Hepatocyte (in vitro differentiated cells): ENCODE measurements around the gene TEX51. TPM values are rescaled to one million over a fixed set of nuclear protein-coding genes. Genes with fewer than 3 reads are reported as not detected.

Source experiments
- DNase-seq: peaks from one replicate; pipeline ENCODE4 v3.0.0-alpha.2; 2016; ENCODE audit warnings: low spot score
- H2AFZ ChIP-seq: fragments of 200-600 bp; sonication (generic); 2 replicates; pipeline ENCODE4 v1.6.0; 2016; ENCODE audit warnings: antibody characterized with exemption, mild to moderate bottlenecking
- H3K27ac ChIP-seq: fragments of 200-600 bp; sonication (generic); 2 replicates; pipeline ENCODE4 v1.5.1; 2016; ENCODE audit warnings: mild to moderate bottlenecking
- H3K27me3 ChIP-seq: fragments of 200-600 bp; sonication (generic); 2 replicates; pipeline ENCODE4 v1.6.1; 2016
- H3K36me3 ChIP-seq: fragments of 200-600 bp; sonication (generic); replicated peaks from 2 replicates; pipeline ENCODE4 v1.5.1; 2016; ENCODE audit warnings: low read depth; ENCODE audit not compliant: insufficient read depth
- H3K4me1 ChIP-seq: fragments of 200-600 bp; sonication (generic); 2 replicates; pipeline ENCODE4 v1.5.1; 2016; ENCODE audit warnings: mild to moderate bottlenecking, moderate library complexity; ENCODE audit not compliant: insufficient read depth
- H3K4me2 ChIP-seq: fragments of 200-600 bp; sonication (generic); 2 replicates; pipeline ENCODE4 v1.6.0; 2016
- H3K4me3 ChIP-seq: fragments of 200-600 bp; sonication (generic); 2 replicates; pipeline ENCODE4 v1.5.1; 2016; ENCODE audit warnings: mild to moderate bottlenecking
- H3K79me2 ChIP-seq: fragments of 200-600 bp; sonication (generic); 2 replicates; pipeline ENCODE4 v1.6.0; 2017; ENCODE audit warnings: mild to moderate bottlenecking
- H3K9me2 ChIP-seq: fragments of 200-600 bp; sonication (generic); replicated peaks from 2 replicates; pipeline ENCODE4 v1.6.0; 2017; ENCODE audit warnings: mild to moderate bottlenecking; ENCODE audit not compliant: insufficient read depth
- H3K9me3 ChIP-seq: fragments of 200-600 bp; sonication (generic); 2 replicates; pipeline ENCODE4 v1.5.1; 2016; ENCODE audit warnings: low read depth, mild to moderate bottlenecking
- H4K20me1 ChIP-seq: fragments of 200-600 bp; sonication (generic); 2 replicates; pipeline ENCODE4 v1.6.0; 2016; ENCODE audit warnings: mild to moderate bottlenecking; ENCODE audit not compliant: insufficient read depth, poor library complexity, severe bottlenecking
- EZH2 ChIP-seq: fragments of 200-600 bp; sonication (generic); IDR thresholded peaks from 2 replicates; pipeline ENCODE4 v1.6.1; 2016; ENCODE audit warnings: antibody characterized with exemption, mild to moderate bottlenecking, borderline replicate concordance
- EZH2phosphoT487 ChIP-seq: fragments of 200-600 bp; sonication (generic); IDR thresholded peaks from one replicate; pipeline ENCODE4 v1.6.1; 2018; ENCODE audit warnings: antibody characterized with exemption, mild to moderate bottlenecking, low read depth, moderate library complexity; ENCODE audit not compliant: unreplicated experiment, severe bottlenecking
- WGBS: methylation state at CpG from one replicate; pipeline ENCODE4 v1.1.6; 2016; ENCODE audit warnings: low lambda C conversion rate; ENCODE audit errors: missing lambda C conversion rate; 5-methylcytosine and 5-hydroxymethylcytosine counted together
- polyA plus RNA-seq: library from polyadenylated mRNA; unstranded; fragments of >200 nt; fragmentation: Nextera tagmentation; extraction: Ambion mirVana; gene quantifications from 2 replicates; pipeline ENCODE4 v1.2.1, GENCODE V29; 2016
- total RNA-seq: library from RNA; depleted of rRNA; stranded (reverse); fragments of >200 nt; gene quantifications from 2 replicates; pipeline ENCODE4 v1.2.3, GENCODE V29; 2014
- TF ChIP-seq, protein P1 (sequence below): fragments of 200-600 bp; sonication (generic); IDR thresholded peaks from 2 replicates; pipeline ENCODE4 v1.5.1; 2016; ENCODE audit warnings: antibody characterized with exemption, mild to moderate bottlenecking; ENCODE audit not compliant: poor library complexity

Gene TEX51
- total and polyA plus RNA-seq, 2 experiments from 2014 or later, result not detected

DNA sequence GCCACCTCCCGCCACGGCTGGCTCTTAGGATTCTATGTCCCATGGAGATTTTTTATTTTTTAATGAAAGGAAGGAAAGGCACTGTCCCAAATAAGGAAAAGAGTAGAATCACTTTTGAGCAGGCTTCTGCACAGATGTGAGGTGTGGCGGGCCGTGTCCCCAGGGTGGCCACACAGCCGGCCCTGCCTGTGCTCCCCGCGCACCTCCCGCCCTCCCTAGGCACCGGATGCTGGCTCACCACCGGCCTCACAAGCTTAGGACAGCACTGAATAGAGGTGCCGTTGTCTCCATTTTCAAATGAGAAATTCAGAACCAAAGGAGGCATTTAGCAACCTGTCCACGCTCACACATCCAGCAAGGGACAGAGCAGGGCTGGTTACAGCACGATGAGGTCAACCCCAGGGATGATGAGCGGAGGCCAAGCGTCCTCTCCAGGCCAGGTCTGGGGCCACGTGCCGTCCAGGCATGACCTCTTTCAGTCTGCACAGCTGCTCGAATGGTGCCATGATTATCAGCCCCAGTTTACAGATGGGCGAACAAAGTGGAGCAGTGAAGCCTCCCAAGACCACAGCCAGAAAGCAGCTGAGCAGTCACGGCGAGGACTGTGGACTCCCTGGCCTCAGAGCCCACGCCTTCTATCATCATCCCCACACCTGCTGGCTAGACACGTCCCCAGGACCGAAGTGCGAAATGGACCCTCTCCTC, 20.7 kb upstream of the TEX51 start:
- no peaks in the 10 kb centered on the region for H3K36me3 ChIP-seq
- H3K79me2 ChIP-seq, result no peaks in the 10 kb centered on the region
- no peaks in the 10 kb centered on the region for H4K20me1 ChIP-seq
- no peaks in the 10 kb centered on the region for H3K9me3 ChIP-seq
- peaks cover 6% of the 10 kb centered on the region for H3K4me1 ChIP-seq
- no peak overlapping the region for H2AFZ ChIP-seq
- 94% methylated on average over 25 of the region's 25 CpGs for WGBS
- no peak for DNase-seq
- H3K4me2 ChIP-seq, result no peak overlapping the region
- no peak overlapping the region for H3K27ac ChIP-seq
- no peak overlapping the region for H3K4me3 ChIP-seq
- no peaks in the 10 kb centered on the region for H3K27me3 ChIP-seq
- H3K9me2 ChIP-seq, result no peaks in the 10 kb centered on the region
- no peak for TF ChIP-seq EZH2
- TF ChIP-seq EZH2phosphoT487, result no peak

GRCh38 chr2:126878601-126879000, 20.1 kb upstream of the TEX51 start:
- H3K79me2 ChIP-seq, result no peaks in the 10 kb centered on the region
- H2AFZ ChIP-seq, result no peak overlapping the region
- no peak for DNase-seq
- H3K4me1 ChIP-seq, result peaks cover 6% of the 10 kb centered on the region
- no peaks in the 10 kb centered on the region for H4K20me1 ChIP-seq
- H3K9me2 ChIP-seq, result no peaks in the 10 kb centered on the region
- no peaks in the 10 kb centered on the region for H3K36me3 ChIP-seq
- no peak overlapping the region for H3K27ac ChIP-seq
- no peaks in the 10 kb centered on the region for H3K27me3 ChIP-seq
- no peaks in the 10 kb centered on the region for H3K9me3 ChIP-seq
- WGBS, result 91% methylated on average over 7 of the region's 7 CpGs
- TF ChIP-seq EZH2, result no peak
- no peak for TF ChIP-seq EZH2phosphoT487
- TF ChIP-seq, protein P1, sequence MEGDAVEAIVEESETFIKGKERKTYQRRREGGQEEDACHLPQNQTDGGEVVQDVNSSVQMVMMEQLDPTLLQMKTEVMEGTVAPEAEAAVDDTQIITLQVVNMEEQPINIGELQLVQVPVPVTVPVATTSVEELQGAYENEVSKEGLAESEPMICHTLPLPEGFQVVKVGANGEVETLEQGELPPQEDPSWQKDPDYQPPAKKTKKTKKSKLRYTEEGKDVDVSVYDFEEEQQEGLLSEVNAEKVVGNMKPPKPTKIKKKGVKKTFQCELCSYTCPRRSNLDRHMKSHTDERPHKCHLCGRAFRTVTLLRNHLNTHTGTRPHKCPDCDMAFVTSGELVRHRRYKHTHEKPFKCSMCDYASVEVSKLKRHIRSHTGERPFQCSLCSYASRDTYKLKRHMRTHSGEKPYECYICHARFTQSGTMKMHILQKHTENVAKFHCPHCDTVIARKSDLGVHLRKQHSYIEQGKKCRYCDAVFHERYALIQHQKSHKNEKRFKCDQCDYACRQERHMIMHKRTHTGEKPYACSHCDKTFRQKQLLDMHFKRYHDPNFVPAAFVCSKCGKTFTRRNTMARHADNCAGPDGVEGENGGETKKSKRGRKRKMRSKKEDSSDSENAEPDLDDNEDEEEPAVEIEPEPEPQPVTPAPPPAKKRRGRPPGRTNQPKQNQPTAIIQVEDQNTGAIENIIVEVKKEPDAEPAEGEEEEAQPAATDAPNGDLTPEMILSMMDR, result no peak
- H3K4me3 ChIP-seq, result no peak overlapping the region
- H3K4me2 ChIP-seq, result no peak overlapping the region

- no peaks in the 10 kb centered on the region for H3K36me3 ChIP-seq
- H3K27ac ChIP-seq, result no peak overlapping the region
- no peak overlapping the region for H3K4me3 ChIP-seq
- H3K27me3 ChIP-seq, result no peaks in the 10 kb centered on the region
- H3K9me2 ChIP-seq, result no peaks in the 10 kb centered on the region
- H3K4me2 ChIP-seq, result no peak overlapping the region
- peaks cover 2% of the 10 kb centered on the region for H3K4me1 ChIP-seq
- H2AFZ ChIP-seq, result no peak overlapping the region
- no peaks in the 10 kb centered on the region for H3K9me3 ChIP-seq
- H3K79me2 ChIP-seq, result no peaks in the 10 kb centered on the region
- WGBS, result over 99% methylated on average over 12 of the region's 12 CpGs
- DNase-seq, result no peak
- no peaks in the 10 kb centered on the region for H4K20me1 ChIP-seq
- no peak for TF ChIP-seq EZH2phosphoT487
- TF ChIP-seq, protein P1, result no peak
Measured at GRCh38 chr2:126879348-126880298, 19.1 kb upstream of the TEX51 start.

- Histone ChIP-seq H3K4me1 (no peaks in the 10 kb centered on the region), H3K27ac (no peak overlapping the region), H3K4me3 (no peak overlapping the region), H3K79me2 (no peaks in the 10 kb centered on the region), H2AFZ (no peak overlapping the region), H4K20me1 (no peaks in the 10 kb centered on the region), H3K36me3 (no peaks in the 10 kb centered on the region), H3K9me3 (no peaks in the 10 kb centered on the region), H3K4me2 (no peak overlapping the region), H3K9me2 (no peaks in the 10 kb centered on the region), H3K27me3 (no peaks in the 10 kb centered on the region)
- no peak for TF ChIP-seq EZH2phosphoT487
- TF ChIP-seq EZH2, result no peak
- TF ChIP-seq, protein P1, result no peak
- 89% methylated on average over 7 of the region's 7 CpGs for WGBS
- no peak for DNase-seq
Measured at GRCh38 chr2:126880324-126880723, 18.4 kb upstream of the TEX51 start.
